ENCODE results near the gene GNG14. TPM values are rescaled to one million over a fixed set of nuclear protein-coding genes. Genes with fewer than 3 reads are reported as not detected.

GNG14 gene
- total and polyA plus RNA-seq, 2 of the 4 experiments (the other 2 are of a cell fraction), result not detected

- CTCF ChIA-PET, result no interaction called here
- Histone ChIP-seq H3K56ac (ENCODE audit: extremely low read depth, insufficient read depth, low read length) (no peak overlapping the region), H4K20me1 (ENCODE audit: insufficient read depth, low read length) (no peaks in the 10 kb centered on the region; the same call in 1 of the 2 replicates), H2BK5ac (ENCODE audit: low read depth, low read length, poor library complexity, severe bottlenecking) (no peak overlapping the region), H3K9me3 (ENCODE audit: control insufficient read depth, insufficient read depth, low read length) (no peaks in the 10 kb centered on the region), H3K36me3 (ENCODE audit: control insufficient read depth, insufficient read depth, low read length) (peaks cover 11% of the 10 kb centered on the region), H3K27ac (ENCODE audit: insufficient read depth, low read length) (no peak overlapping the region), H3K4me1 (ENCODE audit: control insufficient read depth, insufficient read depth, low read length) (peaks cover 2% of the 10 kb centered on the region; the same call in 1 of the 2 replicates), H3K14ac (replicated peaks; ENCODE audit: low read depth, low read length) (no peak overlapping the region), H3K18ac (ENCODE audit: low read depth, low read length) (no peak overlapping the region), H3K27me3 (ENCODE audit: control insufficient read depth, insufficient read depth, low read length) (no peaks in the 10 kb centered on the region), H4K5ac (ENCODE audit: low read depth, low read length) (no peak overlapping the region), H3K4me2 (ENCODE audit: low read depth, low read length) (no peak overlapping the region), H4K91ac (ENCODE audit: insufficient read depth, low read depth, low read length) (no peak overlapping the region), H3K23ac (ENCODE audit: low read depth, low read length) (no peak overlapping the region), H2AK9ac (replicated peaks; ENCODE audit: low read depth, low read length, poor library complexity) (no peak overlapping the region), H3K9me1 (ENCODE audit: insufficient read depth, low read length) (no peaks in the 10 kb centered on the region; the same call in 1 of the 2 replicates), H2AFZ (replicated peaks; ENCODE audit: low read length, poor library complexity) (no peak overlapping the region), H3K79me1 (ENCODE audit: low read depth in 1 of 2, low read length in 2 of 2) (peaks cover 7 to 27% of the 10 kb centered on the region in 2 experiments), H3K9ac (ENCODE audit: low read depth, low read length) (no peak overlapping the region), H4K8ac (ENCODE audit: low read depth in 2 of 2, low read length in 2 of 2) (no peak overlapping the region), H3K4me3 (ENCODE audit: insufficient read depth, low read depth, low read length) (no peak overlapping the region), H2BK20ac (ENCODE audit: low read depth, low read length) (no peak overlapping the region), H3K4ac (ENCODE audit: low read depth, low read length) (no peak overlapping the region), H2BK15ac (ENCODE audit: low read depth, low read length) (no peak overlapping the region), H2AK5ac (ENCODE audit: low read depth, low read length) (no peak overlapping the region), H2BK120ac (ENCODE audit: low read depth, low read length) (no peak overlapping the region)
- DNase-seq (no peak), ATAC-seq (ENCODE audit: low read depth) (no peak)
- BruUV-seq (replicated peaks), result no TSS peak
- WGBS, 2 experiments (ENCODE audit: extremely low coverage in 2 of 2, insufficient read length in 1 of 2), result 96% methylated on average over 16 of the region's 16 CpGs; no CpG with 5 or more reads in 1 of the 2 experiments
- TF ChIP-seq MAFK (IDR thresholded peaks at IDR 0.05; ENCODE audit: low read depth, low read length) (no peak), RCOR1 (IDR thresholded peaks at IDR 0.05; ENCODE audit: insufficient replicate concordance, low read length) (no peak), FOS (IDR thresholded peaks at IDR 0.05; ENCODE audit: low read depth, low read length) (no peak), RFX5 (IDR thresholded peaks at IDR 0.05; ENCODE audit: low read depth, low read length) (no peak), RAD21 (IDR thresholded peaks at IDR 0.05; ENCODE audit: low read length) (no peak), SMC3 (IDR thresholded peaks at IDR 0.05; ENCODE audit: low read depth, low read length) (no peak), CEBPB (IDR thresholded peaks at IDR 0.05; ENCODE audit: low read depth, low read length) (no peak), CHD1 (IDR thresholded peaks at IDR 0.05; ENCODE audit: low read depth, low read length) (no peak), MXI1 (IDR thresholded peaks at IDR 0.05; ENCODE audit: borderline replicate concordance, low read depth, low read length) (no peak), POLR2A (IDR thresholded peaks at IDR 0.05; ENCODE audit: low read depth, low read length) (no peak), BHLHE40 (IDR thresholded peaks at IDR 0.05; ENCODE audit: low read depth, low read length) (no peak), MAZ (IDR thresholded peaks at IDR 0.05; ENCODE audit: borderline replicate concordance, low read depth, low read length) (no peak), CTCF (conservative IDR thresholded peaks at IDR 0.05; ENCODE audit: low read depth, low read length) (no peak), NFE2L2 (IDR thresholded peaks at IDR 0.05; ENCODE audit: low read depth, low read length) (no peak)
- TF ChIP-seq, protein P1, sequence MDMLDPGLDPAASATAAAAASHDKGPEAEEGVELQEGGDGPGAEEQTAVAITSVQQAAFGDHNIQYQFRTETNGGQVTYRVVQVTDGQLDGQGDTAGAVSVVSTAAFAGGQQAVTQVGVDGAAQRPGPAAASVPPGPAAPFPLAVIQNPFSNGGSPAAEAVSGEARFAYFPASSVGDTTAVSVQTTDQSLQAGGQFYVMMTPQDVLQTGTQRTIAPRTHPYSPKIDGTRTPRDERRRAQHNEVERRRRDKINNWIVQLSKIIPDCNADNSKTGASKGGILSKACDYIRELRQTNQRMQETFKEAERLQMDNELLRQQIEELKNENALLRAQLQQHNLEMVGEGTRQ (IDR thresholded peaks at IDR 0.05; ENCODE audit: low read depth, low read length), result no peak
- TF ChIP-seq, protein P2, sequence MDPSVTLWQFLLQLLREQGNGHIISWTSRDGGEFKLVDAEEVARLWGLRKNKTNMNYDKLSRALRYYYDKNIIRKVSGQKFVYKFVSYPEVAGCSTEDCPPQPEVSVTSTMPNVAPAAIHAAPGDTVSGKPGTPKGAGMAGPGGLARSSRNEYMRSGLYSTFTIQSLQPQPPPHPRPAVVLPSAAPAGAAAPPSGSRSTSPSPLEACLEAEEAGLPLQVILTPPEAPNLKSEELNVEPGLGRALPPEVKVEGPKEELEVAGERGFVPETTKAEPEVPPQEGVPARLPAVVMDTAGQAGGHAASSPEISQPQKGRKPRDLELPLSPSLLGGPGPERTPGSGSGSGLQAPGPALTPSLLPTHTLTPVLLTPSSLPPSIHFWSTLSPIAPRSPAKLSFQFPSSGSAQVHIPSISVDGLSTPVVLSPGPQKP (IDR thresholded peaks at IDR 0.05; ENCODE audit: borderline replicate concordance, low read depth, low read length), result no peak
- POLR2A ChIA-PET (ENCODE audit: unreplicated experiment), result no interaction called here
- in situ Hi-C loops (cut with MboI; ENCODE audit: low sequenced_read_pairs) (no loop called here), intact Hi-C loops (cut with micrococcal nuclease) (no loop called here), dilution Hi-C loops (cut with HindIII; ENCODE audit: low sequenced_read_pairs, unreplicated experiment) (no loop called here)
Measured at GRCh38 chr19:12694641-12695040, 6.8 kb downstream of the GNG14 start.

Measured in IMR-90 (cell line).